HG03460 (cell line): ENCODE measurements around the gene DLG2.

Experiments used
- ATAC-seq: cut with Tn5 transposase; IDR thresholded peaks from one replicate; pipeline ENCODE4 v1.9.1; 2021; ENCODE audit not compliant: unreplicated experiment

DLG2 gene

DNA sequence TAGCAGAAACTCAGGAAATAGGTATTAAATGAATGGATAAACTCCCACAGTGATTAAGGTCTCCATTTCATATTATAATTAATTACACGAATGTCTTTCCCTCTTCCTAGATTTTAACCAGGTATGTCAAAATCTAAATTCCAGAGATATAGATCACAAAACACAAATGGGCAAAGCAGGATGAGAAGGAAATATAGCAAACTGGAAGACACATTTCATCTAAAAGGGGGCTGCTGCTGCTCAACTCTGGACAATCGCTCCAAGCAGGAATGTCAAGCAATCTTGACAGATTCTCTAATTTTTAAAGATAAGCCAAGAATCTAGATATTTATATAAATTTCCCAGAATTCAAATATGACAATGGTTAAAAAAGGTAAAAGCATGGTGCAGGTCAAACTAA, 1786.8 kb downstream of the DLG2 start:
- no peak for ATAC-seq

DNA sequence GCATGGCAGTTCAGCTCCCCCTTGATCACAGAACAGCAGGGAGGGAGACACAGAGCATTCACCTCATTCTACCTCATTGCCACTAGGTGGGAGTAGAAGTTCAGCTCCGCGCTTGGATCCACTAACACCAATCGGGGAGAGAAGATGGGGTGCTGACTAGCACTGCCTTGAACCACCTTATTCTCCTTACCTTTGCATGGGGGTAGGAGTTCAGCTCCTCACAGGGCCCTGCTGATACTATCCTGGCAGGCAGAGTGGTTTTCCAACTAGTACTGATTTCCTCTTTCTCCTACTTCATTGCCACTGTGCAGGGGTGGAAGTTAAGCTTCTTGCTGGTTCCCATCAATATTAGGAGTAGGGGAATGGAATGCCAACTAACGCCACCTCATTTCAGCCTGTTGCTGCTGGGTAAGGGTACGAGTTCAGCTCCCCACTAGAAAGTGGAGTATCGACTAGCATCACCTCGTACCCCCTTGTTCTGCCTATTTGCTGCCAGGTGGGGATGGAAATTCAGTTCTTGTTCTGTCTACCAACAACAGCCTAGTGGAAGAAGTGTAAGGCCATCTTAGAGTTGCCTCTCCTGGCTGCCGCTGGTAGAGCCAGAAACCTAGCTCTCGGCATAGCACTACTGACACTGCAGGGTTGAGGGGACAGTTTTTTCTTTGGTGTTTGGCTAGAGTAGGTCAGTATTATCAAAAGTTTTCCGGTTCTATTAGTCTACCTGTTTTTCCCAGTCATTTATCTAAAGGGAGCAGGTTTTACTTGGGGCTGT, 1790.1 kb downstream of the DLG2 start:
- peak; percentile 72 for ATAC-seq

DNA sequence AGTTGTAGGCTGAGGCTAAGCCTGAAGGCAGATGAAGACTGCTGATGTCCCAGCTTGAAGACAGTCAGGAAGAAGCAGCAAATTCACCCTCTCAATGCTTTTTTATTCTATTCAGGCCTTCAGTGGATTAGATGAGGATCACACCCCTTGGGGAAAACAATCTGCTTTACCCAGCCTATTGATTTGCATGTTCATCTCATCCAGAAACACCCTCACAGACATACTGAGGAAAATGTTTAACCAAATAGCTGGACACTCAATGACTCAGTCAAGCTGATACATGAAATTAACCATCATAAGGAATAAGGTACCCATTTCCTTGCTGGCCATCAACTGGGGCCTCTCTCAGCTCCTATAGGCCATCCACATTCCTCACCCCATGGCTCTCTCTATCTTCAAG, 1791.1 kb downstream of the DLG2 start:
- ATAC-seq, result no peak

DNA sequence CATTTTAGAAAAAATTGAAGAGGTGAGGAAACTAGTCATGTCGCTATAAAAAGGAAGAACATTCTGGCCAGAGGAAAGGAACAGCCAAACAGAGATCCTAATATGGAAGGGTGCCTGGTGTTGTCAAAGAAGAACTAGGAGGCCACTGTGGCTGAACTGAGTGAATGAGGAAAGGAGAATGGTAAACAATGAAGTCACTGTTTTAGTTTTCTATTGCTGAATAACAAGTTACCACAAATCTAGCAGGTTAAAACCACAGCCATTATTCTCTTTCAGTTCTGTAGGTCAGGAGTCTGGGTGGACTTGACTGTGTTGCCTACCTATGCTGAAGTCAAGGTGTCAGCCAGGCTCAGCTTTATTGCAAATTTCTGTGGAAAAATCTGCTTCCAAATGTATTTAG, 1791.7 kb downstream of the DLG2 start:
- ATAC-seq, result peak; percentile 77

DNA sequence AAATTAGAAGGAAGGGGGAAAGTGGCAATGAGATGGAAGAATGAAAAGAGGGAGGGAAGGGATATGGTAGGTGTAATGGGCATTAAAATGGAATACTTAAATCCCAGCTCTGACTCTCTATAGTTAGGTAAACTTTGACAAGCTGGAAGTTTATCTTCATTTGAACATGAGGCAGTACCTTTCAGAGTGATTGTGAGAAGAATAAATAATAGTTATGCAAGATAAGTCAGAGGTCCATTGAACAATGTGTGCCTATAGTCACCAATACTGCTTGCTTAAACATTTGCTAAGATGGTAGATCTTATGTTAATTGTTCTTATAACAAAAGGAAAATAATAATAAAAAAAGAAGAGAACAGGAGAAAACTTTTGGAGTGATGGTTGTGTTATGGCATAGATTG, 1795.2 kb downstream of the DLG2 start:
- no peak for ATAC-seq

DNA sequence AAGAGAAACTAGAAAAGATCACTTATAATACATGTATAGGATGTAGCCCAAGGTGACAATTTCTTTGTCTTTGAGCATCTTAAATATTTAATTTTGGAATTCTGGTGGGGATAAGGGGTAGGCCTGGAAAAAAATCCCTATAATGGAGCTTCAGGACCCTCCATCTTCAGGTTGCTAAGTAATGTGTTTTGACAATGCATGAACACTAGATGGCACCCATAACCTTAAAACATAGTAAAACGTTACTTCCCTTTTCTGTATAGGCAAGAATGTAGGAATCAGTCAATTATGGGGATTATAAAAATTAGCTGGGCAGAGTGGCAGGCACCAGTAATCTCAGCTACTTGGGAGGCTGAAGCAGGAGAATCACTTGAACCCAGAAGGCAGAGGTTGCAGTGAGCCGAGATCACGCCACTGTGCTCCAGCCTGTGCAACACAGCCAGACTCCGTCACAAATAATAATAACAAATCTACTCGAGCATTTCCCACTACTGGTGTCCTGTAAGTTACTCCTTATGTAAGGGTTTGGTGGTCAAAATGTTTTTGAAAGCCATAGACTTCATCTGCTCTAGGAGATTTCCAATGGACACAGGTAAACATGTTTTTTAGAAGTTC, 1799.1 kb downstream of the DLG2 start:
- peak; percentile 78 for ATAC-seq

DNA sequence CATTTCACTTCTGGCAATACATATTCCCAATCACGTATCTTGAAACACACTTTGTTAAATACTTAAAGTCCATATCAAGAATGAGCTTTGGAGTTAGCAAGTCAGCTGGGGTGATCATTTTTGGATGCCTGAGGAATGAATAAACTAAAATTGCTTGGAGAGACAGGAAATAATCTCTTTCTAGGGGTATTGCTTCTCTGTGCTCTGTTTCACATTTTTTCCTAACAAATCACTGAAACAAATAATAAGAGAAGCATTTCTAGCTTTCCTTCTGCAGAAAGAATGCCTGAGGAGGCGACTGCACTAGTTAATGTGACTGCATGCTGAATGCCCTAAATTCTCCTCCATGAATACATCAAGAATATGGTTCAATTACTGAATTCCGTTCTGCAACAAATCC, 1799.6 kb downstream of the DLG2 start:
- ATAC-seq, result no peak

DNA sequence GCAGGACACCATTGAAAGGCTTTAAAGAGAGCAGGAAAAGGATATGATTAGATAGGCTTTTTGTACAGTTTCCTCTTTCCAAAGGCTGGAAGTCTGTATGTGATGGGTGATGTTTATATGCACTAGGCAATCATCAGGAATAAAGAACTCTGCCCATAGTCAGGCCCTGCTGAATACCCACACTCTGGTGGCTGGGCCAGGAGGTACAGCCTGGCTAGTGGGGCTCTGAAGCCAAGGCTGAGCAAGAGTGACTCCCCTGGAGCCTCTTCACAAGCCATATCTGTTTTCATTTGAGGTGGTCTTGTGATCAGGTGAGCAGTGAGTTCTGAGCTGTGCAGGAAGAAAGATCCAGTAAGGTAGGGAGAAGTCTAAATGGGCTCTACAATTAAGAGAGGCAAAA, 1801.1 kb downstream of the DLG2 start:
- no peak for ATAC-seq

DNA sequence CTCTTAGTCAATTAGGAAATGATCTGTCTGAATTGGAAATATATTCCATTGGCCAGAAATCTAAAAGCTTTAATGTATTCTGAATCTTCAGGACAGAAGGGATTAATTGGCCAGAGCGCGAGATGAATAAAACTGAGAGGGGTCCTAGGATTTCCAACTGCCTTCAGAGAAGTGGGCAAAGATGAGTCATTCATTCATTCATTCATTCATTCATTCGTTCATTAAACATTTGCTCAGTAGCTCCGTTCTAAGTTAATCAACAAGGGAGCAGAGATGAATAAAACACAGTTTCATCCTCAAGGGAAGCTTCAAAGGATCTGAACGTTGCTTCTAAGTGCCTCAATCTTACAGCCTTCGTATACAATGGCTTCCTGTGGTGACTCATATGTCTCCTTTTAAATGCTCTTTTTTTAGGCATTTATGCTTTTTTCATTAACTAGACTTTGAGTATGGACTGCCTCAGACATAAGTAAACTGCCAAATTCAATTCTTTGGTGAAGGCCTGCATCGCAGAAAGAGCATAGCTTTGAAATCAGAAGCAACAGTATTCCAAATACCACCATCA, 1803.6 kb downstream of the DLG2 start:
- no peak for ATAC-seq

DNA sequence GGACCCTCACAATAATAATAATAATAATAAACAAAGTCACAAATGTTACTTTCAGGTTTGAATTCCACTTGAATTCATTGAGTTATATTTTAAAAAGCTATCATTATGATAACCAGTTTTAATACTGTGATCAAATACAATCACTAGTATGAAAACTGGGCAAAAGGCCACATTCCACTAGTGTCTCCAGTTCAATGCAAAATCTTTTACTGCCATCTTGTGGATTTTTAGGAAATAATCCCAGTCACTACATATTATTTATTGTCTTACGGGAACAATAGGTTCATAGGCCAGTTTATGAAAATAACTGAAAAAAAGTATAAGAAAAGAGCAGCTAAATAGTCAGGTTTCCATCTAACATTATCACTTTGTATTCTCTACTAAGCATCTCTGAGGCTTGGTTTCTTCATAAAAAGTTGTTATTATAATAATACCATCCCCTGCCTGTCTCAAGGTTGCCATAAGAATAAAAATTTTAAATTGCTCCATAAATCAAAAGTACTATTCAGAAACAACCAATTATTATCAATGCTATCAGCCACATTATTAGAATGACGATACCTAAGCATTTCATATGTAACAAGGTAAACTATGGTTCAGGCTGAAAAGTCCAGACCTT, 1807.1 kb downstream of the DLG2 start:
- ATAC-seq, result no peak

DNA sequence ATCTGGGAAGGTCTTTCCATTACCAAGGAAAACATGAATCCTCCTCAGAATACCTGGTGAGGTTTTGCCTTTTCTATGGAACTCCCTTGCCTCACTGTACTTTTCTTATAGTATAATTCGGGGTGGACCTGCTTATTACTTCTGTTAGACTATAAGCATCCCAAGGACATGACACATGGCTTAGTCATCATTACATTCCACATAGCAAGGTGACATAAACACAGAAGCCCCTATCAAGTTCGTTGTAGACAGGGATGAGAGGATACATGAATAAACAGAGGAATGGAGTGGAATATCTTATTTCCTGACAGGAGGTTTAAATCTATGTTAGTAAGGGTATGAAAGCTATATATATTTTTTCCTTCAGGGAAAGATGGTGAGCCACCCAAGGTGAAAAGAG, 1808.8 kb downstream of the DLG2 start:
- ATAC-seq, result no peak

DNA sequence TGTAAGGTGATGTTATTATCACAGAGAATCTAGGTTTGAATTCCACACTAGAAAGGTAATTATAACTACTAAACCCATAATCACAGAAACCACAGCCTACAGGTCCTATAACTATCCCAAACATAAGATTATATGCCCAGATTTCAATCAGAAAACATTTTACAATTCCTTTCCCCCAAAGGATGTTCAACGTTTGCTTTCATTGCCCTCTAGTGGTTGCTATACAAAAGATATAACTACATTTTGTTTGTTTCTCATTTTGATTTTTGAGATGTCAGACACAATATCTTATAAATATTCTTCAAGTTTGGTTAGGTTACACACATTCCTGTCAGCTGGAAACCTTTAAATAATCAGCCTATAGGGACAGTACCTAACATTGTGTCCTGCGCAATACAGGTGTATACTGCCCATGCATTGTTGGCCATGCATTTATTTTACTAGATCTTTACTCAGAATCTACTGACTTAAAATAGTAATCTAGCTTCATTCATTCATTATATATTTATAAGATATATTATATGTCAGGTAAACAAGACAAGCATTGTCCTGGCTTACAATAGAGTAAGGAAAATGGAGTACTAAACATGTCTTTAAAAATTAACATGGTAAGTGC, 1810.5 kb downstream of the DLG2 start:
- ATAC-seq, result no peak

DNA sequence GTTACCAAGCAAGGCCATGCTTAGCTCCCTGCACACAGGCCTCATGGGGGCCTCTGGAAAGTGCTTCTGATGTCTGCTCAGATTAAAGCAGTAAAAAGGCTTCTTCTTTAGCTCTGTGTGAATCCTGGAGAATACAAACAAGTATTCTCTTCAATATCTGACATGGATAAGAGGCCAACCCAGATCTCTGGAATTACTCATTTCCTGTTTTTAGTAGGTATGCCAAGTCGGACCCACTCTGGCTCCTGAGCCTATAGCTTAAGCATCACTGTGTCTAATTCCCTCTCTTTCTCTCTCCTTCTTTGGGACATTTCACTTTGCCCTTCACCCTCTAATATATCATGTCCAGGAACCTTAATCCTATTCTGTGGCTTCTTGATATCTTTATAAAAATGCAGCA, 1811.4 kb downstream of the DLG2 start:
- no peak for ATAC-seq

DNA sequence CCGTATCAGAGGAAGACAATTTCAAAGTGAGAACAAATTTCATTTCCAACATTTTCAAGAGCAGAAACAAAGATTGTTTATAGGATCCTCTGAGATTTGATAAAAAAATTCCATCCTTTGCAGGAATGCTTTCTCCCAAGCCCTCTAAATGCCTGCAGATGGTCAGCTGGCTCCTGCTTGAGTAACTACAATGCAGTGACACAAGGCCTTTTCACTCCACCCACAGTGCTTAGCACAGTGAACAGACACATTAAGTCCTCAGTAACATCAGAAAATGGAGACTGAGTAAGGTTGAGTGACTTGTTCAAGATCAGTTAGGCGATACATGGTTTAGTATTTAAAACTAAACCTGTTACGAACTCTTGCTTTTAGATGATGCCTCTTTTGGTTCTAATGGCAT, 1813.8 kb downstream of the DLG2 start:
- ATAC-seq, result no peak

DNA sequence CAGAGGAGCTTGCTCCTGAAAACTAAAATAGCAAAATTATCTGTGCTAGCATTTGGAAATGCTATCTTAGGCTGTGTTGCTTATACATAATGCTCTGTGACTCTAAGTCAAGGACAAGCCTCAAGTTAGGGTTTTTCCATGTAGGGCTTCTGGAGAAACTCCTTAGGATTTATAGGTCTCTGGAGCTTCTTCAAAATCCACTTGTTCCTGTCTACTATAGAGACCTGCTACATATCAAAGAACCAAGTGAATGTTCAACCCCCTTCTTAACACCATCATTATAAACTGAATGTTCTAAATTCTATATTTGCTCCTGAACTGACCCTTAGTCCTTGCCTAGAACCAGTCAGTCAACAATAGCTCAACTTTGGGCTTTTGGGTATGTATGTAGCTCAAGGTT, 1817.9 kb downstream of the DLG2 start:
- ATAC-seq, result no peak

DNA sequence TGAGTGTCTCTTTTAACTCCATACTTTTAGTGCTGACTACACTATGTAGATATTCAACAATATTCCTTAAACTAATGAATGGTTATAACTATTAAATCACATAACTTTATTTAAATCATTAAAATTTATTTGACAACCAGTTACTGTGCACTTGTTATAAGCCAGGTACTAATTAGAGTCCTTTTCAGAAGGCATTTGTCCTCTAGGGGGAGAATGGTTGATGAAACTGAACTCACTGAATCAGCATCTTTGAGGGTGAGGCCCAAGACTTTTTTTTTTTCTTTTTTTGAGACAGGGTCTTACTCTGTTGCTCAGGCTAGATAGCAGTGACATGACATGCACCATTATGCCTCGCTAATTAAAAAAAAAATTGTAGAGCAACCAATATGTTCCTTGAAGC, 1825.3 kb downstream of the DLG2 start:
- no peak for ATAC-seq

DNA sequence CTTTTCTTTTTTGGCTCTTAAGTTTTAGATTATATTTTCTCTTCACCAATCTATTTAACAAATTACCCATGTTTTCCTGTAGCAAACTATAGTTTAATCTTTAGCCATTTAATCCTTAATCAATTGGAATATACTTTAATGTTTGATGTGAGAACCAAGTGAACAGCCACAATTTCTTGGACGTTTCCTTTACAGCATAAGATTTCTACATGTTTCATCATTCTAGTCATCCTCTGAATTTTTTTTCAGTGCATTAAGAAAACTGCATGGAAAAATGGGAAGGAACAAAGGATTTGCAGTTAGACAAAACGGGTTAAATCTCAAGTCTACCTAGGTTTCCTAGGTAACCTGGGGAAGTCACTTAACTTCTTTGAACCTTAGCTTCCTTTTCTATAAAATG, 1833.8 kb downstream of the DLG2 start:
- ATAC-seq, result no peak

DNA sequence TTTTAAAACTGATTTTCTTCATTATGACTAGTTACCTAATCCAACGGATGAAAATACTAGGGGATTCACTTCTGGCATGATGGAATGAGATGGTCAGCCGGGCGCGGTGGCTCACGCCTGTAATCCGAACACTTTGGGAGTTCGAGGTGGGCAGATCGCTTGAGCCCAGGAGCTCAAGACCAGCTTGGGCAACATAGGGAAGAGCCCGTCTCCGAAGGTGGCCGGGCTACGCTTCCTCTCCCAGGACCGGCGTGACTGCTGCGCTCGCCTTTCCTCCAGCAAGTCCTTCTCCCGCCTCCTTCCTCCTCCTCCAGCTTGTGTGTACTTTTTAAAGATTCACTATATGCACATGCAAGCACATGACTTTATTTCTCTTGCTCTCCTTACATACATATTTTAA, 1835.6 kb downstream of the DLG2 start:
- no peak for ATAC-seq

DNA sequence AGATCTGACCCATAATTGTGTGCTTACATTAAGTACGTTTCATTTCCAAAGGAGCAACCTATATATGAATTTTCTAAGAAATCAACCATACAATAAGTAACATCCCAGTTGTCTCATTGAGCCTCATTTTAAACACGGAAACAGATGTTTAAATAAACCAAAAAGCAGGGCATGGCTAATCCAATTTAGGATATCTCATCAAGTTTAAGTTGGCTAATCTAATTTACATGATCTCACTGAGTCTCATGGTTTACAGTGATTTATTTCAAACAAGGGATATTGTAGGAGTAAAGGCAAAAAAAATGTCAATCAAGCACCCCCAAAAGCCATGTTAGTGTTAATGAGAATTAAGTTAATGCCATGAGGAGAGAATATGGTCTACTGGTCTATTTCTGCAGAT, 1841.2 kb downstream of the DLG2 start:
- no peak for ATAC-seq

DNA sequence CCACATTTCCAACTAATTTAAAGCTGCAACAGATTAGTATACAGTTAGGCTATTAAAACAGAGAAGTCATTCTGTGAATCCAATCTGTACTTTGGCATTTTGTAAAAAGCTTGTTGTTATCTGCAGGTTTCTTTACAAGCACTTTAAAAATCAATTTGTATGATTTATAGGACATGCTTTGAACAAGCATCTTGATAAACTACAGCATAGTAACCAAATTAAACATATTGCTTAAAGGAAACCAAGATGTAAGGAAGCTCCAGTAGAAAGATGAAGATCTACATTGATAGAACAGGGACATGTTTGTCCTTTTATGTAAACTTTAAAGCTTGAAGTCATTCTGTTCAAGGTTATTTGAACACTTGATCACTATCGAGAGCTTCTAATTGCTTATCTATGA, 1842.7 kb downstream of the DLG2 start:
- no peak for ATAC-seq

DNA sequence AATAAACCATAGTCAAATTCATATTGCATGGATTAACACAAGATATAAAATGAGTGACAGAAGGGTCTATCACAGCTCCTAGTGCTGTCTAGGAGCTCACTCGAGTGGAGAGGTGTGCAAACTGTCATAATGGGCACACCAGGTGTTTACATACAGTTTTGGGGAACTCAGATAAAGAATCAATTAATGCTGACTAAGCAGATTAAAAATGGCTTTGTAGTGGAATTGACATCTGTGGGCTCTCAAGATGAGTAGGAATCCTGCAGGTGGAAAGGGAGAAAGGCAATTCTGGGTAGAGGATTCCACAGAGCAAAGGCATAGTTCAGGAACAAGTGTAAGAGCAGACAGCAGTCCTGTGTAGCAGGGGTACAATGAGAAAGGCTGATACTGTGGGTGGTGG, 1844.8 kb downstream of the DLG2 start:
- ATAC-seq, result no peak

DNA sequence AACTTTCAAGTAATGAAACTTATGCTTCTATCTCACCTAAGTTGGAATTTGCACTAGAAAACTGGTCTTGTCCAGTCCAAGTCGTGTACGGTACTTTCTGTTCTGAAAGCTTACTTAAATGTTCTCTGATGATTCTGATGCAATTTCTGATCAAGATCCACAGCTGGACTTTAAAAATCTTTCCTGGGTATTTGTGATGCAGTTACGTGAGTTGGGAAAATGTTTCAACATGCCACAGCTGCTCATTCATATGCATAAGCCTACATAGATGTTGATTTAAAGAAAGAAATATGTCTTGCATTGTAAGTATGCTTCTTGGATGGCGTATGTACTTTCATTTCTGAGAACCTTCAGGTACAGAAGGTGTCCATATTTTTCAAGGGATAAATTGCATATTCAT, 1847.3 kb downstream of the DLG2 start:
- no peak for ATAC-seq
